CD4-positive, CD25-positive, alpha-beta regulatory T cell (primary cell): ENCODE data around the gene MTM1. TPM values are rescaled to one million over a fixed set of nuclear protein-coding genes. Genes with fewer than 3 reads are reported as not detected.

Experiments used
- ATAC-seq, 2 donors: fragments of 150-1000 bp; cut with Tn5 transposase; one replicate each; pipeline ENCODE4 v1.10.0; 2021; ENCODE audit warnings: low read depth in 2 of 2, moderate number of reproducible peaks in 2 of 2, moderate library complexity in 1 of 2
- DNase-seq, 3 donors: peaks; one replicate each; pipeline versions ENCODE4 v3.0.0 to v3.0.0-alpha.2; 2012 to 2022; ENCODE audit warnings: mixed read lengths in 1 of 3
- H3K27ac ChIP-seq: one replicate; pipeline ENCODE4 v1.7.0; 2013; ENCODE audit warnings: mild to moderate bottlenecking, low read length; ENCODE audit not compliant: insufficient read depth, poor library complexity, severe bottlenecking
- H3K27me3 ChIP-seq: one replicate; pipeline ENCODE4 v1.7.0; 2013; ENCODE audit warnings: low read length; ENCODE audit not compliant: control insufficient read depth, insufficient read depth
- H3K36me3 ChIP-seq: one replicate; pipeline ENCODE4 v1.7.0; 2013; ENCODE audit warnings: mild to moderate bottlenecking, low read length, moderate library complexity; ENCODE audit not compliant: control insufficient read depth, insufficient read depth
- H3K4me1 ChIP-seq: 2 replicates; pipeline ENCODE4 v1.7.0; 2013; ENCODE audit warnings: mild to moderate bottlenecking, low read length; ENCODE audit not compliant: insufficient read depth, control insufficient read depth, poor library complexity, severe bottlenecking
- H3K4me3 ChIP-seq: one replicate; pipeline ENCODE4 v1.7.0; 2013; ENCODE audit warnings: low read depth, mild to moderate bottlenecking, low read length, moderate library complexity
- H3K9me3 ChIP-seq, 2 experiments: 1 replicate in 1 of 2; 2 replicates in 1 of 2; pipeline ENCODE4 v1.7.0; 2013; ENCODE audit warnings: low read length in 2 of 2, mild to moderate bottlenecking in 1 of 2, moderate library complexity in 1 of 2; ENCODE audit not compliant: control insufficient read depth in 2 of 2
- H3K27ac Mint-ChIP-seq, 3 donors: one replicate each; pipeline ENCODE4 v1.8.0; 2020 to 2022; ENCODE audit warnings: mild to moderate bottlenecking in 3 of 3, mixed read lengths in 3 of 3, moderate library complexity in 2 of 3
- H3K27me3 Mint-ChIP-seq: one replicate; pipeline ENCODE4 v1.8.0; 2022; ENCODE audit warnings: mild to moderate bottlenecking, mixed read lengths
- H3K36me3 Mint-ChIP-seq: one replicate; pipeline ENCODE4 v1.8.0; 2020; ENCODE audit warnings: mixed read lengths
- H3K4me1 Mint-ChIP-seq, 4 donors: one replicate each; pipeline ENCODE4 v1.8.0; 2020 to 2022; ENCODE audit warnings: mixed read lengths in 4 of 4, mild to moderate bottlenecking in 1 of 4
- H3K4me3 Mint-ChIP-seq, 4 donors: one replicate each; pipeline ENCODE4 v1.8.0; 2020 to 2022; ENCODE audit warnings: mild to moderate bottlenecking in 4 of 4, mixed read lengths in 4 of 4, moderate library complexity in 3 of 4
- H3K9me3 Mint-ChIP-seq, 7 donors: one replicate each; pipeline ENCODE4 v1.8.0; 2020 to 2022; ENCODE audit warnings: mixed read lengths in 7 of 7, mild to moderate bottlenecking in 3 of 7, moderate library complexity in 2 of 7
- polyA plus RNA-seq, 4 donors: library from polyadenylated mRNA; unstranded; fragments of 300-500 nt; fragmentation: Illumina TruSeq; gene quantifications; one replicate each; pipeline ENCODE4 v1.2.3, GENCODE V29; 2021
- total RNA-seq: library from RNA; stranded (reverse); gene quantifications from one replicate; pipeline ENCODE4 v1.2.3, GENCODE V29; 2022

Gene MTM1
- total and polyA plus RNA-seq, 5 donors from 2014 or later: 19.3 to 31.9 (median 22.0) TPM

DNA sequence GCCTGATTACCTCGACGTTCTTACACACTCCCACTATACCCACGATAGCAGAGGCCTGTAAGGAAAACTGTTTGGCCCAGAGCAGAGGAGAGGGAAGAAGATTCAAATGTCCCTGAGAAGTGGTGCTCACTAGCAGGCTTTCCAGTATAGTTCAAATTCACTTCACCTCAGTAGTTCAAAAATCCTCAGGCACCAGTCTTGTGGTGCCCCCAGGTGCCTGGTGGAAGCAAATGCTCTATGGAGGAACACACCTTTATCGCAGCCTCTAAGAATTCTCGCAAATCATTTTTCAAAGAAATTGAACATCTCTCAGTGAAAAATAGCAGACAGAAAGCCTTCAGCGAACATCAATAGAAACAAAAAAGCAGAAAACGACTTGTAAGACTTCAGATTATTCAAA, 112.6 kb downstream of the MTM1 start:
- Histone ChIP-seq H3K4me1 (no peaks in the 10 kb centered on the region), H3K9me3 (no peaks in the 10 kb centered on the region), H3K36me3 (no peaks in the 10 kb centered on the region), H3K27me3 (no peaks in the 10 kb centered on the region), H3K4me3 (no peak overlapping the region), H3K27ac (no peak overlapping the region)
- H3K36me3 Mint-ChIP-seq: no peaks in the 10 kb centered on the region
- peak in 1 of 3 donors; percentile 45 for DNase-seq
- H3K4me3 Mint-ChIP-seq: no peak overlapping the region
- peaks cover 0 to 2% (median 0%) of the 10 kb centered on the region in 7 donors for H3K9me3 Mint-ChIP-seq
- H3K4me1 Mint-ChIP-seq: peaks cover 2 to 7% (median 3%) of the 10 kb centered on the region in 4 donors
- ATAC-seq: no peak
- H3K27ac Mint-ChIP-seq: no peak overlapping the region
- no peaks in the 10 kb centered on the region for H3K27me3 Mint-ChIP-seq

DNA sequence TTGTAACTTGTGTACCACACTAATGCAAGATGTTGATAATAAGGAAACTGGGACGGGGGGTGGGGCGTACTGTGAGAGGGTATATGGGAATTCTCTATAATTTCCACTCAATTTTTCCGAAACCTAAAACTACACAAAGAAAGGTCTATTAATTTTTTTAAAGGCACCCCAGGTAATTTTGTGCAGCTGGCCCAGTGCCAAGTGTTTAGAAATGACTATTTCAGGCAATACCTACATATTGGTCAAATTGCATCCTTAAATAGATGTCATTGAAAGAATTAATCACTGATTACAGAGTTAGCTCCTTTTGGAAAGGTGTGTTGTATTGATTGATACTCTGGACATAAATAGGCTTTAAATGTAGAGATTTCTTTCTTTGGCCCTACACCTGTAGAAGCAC, 114.7 kb downstream of the MTM1 start:
- H3K27ac Mint-ChIP-seq: no peak overlapping the region
- H3K9me3 Mint-ChIP-seq: no peaks in the 10 kb centered on the region
- no peak for ATAC-seq
- H3K36me3 Mint-ChIP-seq: no peaks in the 10 kb centered on the region
- no peaks in the 10 kb centered on the region for H3K9me3 ChIP-seq
- no peak overlapping the region for H3K4me3 Mint-ChIP-seq
- no peaks in the 10 kb centered on the region for H3K27me3 ChIP-seq
- DNase-seq: no peak
- H3K27me3 Mint-ChIP-seq: no peaks in the 10 kb centered on the region
- no peak overlapping the region for H3K4me3 ChIP-seq
- H3K36me3 ChIP-seq: no peaks in the 10 kb centered on the region
- no peak overlapping the region for H3K27ac ChIP-seq
- H3K4me1 ChIP-seq: no peaks in the 10 kb centered on the region
- H3K4me1 Mint-ChIP-seq: peaks cover 3 to 8% (median 4%) of the 10 kb centered on the region in 4 donors

DNA sequence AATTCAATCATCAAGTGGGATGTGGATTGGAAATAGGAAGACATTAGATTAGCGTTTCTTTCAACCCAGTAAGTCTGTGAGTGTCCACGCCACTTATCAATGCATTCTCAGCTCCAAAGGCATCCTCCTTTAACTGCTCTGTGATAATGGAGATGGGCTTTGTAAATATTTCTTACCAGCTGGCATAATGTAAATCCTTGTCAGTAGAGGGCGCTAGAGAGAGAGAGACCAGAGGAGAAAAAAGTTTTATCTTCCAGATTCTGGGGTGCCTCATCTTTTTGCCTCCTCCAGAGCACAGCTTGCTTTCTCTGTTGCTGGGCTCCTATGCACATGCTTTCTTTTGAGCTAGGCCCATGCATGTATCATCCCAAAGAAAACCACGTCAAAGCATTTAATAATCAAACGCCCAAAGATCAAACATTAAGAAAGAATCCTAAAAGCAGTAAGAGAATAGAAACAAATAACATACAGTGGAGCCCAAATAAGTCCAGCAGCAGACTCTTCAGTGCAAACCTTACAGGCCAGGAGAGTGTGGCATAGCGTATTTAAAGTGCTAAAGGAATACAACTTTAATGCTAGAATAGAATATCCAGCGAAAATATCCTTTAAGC, 115.2 kb downstream of the MTM1 start:
- DNase-seq: peak in 2 of 3 donors; percentile 62 to 72
- Histone ChIP-seq H3K4me3 (no peak overlapping the region), H3K4me1 (no peaks in the 10 kb centered on the region), H3K9me3 (no peaks in the 10 kb centered on the region), H3K27me3 (no peaks in the 10 kb centered on the region), H3K36me3 (no peaks in the 10 kb centered on the region), H3K27ac (no peak overlapping the region)
- no peaks in the 10 kb centered on the region for H3K9me3 Mint-ChIP-seq
- peaks cover 4 to 13% (median 8%) of the 10 kb centered on the region in 4 donors for H3K4me1 Mint-ChIP-seq
- no peaks in the 10 kb centered on the region for H3K36me3 Mint-ChIP-seq
- H3K27me3 Mint-ChIP-seq: no peaks in the 10 kb centered on the region
- H3K4me3 Mint-ChIP-seq: no peak overlapping the region
- peak in 1 of 2 donors; percentile 42 for ATAC-seq
- peak overlapping the region in 2 of 3 donors; percentile 10 to 52 for H3K27ac Mint-ChIP-seq

DNA sequence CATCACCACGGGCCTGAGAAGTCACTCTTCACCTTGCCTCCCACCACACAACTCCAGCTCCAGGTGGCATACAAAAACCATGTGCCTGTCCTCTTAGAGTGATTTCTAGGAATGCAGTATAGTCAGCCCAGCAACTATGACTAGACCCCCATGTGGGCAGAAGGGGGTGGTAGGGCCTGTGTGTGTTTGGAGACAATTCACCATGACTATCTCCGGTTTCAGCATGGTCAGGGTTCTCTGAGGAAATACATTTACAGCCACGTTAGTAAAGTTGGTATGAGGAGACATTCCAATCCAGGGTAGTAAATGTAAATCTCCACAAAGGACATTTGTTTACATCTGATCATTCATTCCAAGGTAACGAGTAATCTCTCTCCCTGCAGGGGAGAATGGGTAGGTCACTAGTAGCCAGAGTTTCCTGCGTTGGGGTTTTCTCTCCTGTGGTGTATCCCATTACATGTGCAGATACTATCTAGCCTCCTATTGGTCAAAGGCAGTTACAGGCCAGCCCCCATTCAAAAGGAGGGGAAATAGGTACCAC, 120.6 kb downstream of the MTM1 start:
- Mint-ChIP-seq H3K27ac (peak overlapping the region; percentile 42 to 92 (median 92)), H3K4me1 (peaks cover 11 to 45% (median 18%) of the 10 kb centered on the region in 4 donors), H3K9me3 (no peaks in the 10 kb centered on the region), H3K27me3 (no peaks in the 10 kb centered on the region), H3K4me3 (peak overlapping the region in 1 of 4 donors; percentile 27), H3K36me3 (no peaks in the 10 kb centered on the region)
- no peaks in the 10 kb centered on the region for H3K27me3 ChIP-seq
- DNase-seq (no peak), ATAC-seq (no peak)
- H3K36me3 ChIP-seq: no peaks in the 10 kb centered on the region
- peaks cover 21% of the 10 kb centered on the region for H3K4me1 ChIP-seq
- H3K27ac ChIP-seq: no peak overlapping the region
- H3K4me3 ChIP-seq: no peak overlapping the region
- H3K9me3 ChIP-seq: no peaks in the 10 kb centered on the region

DNA sequence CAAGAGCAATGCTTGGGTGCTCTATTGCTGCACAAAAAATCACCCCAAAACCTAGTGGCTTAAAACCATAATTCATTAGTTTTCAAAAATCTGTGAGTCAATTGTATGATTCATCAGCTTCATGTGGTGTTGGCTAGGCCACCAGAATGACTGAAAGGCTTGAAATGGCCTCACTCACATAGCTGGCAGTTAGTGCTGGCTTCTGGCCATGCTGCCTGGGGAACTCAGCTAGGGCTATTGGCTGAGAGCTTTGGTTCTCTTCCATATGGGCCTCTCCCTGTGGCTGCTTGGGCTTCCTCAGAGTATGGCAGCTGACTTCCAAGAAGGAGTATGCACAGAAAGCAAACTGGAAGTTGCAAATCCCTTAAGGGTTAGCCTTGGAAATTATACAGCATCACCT, 121.7 kb downstream of the MTM1 start:
- Mint-ChIP-seq H3K9me3 (no peaks in the 10 kb centered on the region), H3K4me1 (peaks cover 19 to 54% (median 26%) of the 10 kb centered on the region in 4 donors), H3K27me3 (no peaks in the 10 kb centered on the region), H3K36me3 (no peaks in the 10 kb centered on the region), H3K27ac (peak overlapping the region in 2 of 3 donors; percentile 87 to 92), H3K4me3 (no peak overlapping the region)
- Histone ChIP-seq H3K4me3 (no peak overlapping the region), H3K36me3 (no peaks in the 10 kb centered on the region), H3K4me1 (peaks cover 32% of the 10 kb centered on the region), H3K27ac (peak overlapping the region; percentile 84), H3K9me3 (no peaks in the 10 kb centered on the region), H3K27me3 (no peaks in the 10 kb centered on the region)
- no peak for ATAC-seq
- no peak for DNase-seq

DNA sequence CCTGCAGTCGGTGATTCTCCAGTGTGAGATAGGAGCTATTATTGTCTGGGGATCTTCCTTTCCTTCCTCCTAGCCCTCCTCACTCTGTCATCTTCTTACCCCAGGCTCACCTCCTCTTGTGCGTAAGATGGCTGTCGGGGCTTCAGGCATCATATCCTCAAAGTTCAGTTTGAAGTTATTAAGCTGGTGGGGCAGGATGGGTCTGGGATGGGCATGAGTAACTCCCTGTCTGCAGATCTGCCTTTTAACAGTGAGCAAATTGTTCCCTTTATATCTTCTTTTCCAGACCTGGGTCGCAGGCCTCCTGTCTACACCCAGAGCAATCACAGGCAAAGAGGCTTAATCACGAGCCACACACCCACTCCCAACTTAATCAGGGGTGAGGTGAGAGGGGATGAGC, 123.9 kb downstream of the MTM1 start:
- peaks cover 26 to 74% (median 43%) of the 10 kb centered on the region in 4 donors for H3K4me1 Mint-ChIP-seq
- H3K9me3 Mint-ChIP-seq: no peaks in the 10 kb centered on the region
- no peak for DNase-seq
- Histone ChIP-seq H3K9me3 (no peaks in the 10 kb centered on the region), H3K4me3 (peak overlapping the region; percentile 87), H3K36me3 (no peaks in the 10 kb centered on the region), H3K4me1 (peaks cover 54% of the 10 kb centered on the region), H3K27me3 (no peaks in the 10 kb centered on the region), H3K27ac (peak overlapping the region; percentile 84)
- peak overlapping the region; percentile 84 to 92 (median 90) for H3K4me3 Mint-ChIP-seq
- no peak for ATAC-seq
- peak overlapping the region; percentile 87 to 95 (median 92) for H3K27ac Mint-ChIP-seq
- H3K27me3 Mint-ChIP-seq: no peaks in the 10 kb centered on the region
- no peaks in the 10 kb centered on the region for H3K36me3 Mint-ChIP-seq

DNA sequence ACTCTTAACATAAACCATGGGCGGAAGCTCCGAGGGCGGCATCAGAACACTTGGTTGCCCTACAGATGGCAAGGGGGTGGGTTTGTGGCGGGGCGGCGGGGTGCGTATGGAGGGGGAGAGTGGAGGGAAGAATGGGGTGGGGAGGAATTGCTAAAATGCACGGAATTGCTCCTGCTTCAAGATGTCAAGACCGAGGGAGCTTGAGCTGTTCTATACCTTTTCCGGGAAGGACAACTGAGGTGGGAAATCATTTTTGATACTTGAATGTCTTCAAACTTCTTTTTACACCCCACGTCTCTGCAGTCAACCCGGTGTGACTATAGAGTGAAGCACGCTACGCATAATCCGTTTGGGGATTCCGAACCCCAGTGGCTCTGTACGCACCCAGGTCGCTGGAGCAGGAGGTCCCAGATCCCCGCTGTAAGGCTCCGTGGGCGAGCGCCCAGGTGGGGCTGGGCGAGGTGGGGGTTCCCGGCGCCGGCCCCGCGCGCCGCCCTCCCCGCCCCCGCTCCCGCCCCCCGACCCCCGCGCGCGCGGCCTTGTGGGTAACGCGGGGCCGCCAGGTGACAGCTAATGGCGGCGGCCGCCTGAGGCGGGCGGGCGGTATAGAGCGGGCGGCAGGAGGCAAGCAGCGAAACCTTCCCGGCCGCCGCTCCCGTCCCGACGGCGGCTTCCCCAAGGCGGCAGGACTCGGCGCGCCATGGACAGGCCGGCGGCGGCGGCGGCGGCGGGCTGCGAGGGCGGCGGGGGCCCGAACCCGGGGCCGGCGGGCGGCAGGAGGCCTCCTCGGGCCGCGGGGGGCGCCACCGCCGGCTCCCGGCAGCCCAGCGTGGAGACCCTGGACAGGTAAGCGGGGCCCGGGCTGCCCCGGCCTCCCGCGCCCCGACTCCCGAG, 124.7 kb downstream of the MTM1 start, which contains the start of gene MTMR1:
TSS of gene MTMR1 (plus strand) at position 566 of the 894 bp plus-strand sequence. CDS start at position 701, 135 bp downstream.
- DNase-seq (peak; percentile 55 to 73 (median 58)), ATAC-seq (peak; percentile 67 to 68)
- H3K9me3 ChIP-seq: no peaks in the 10 kb centered on the region
- Mint-ChIP-seq H3K9me3 (no peaks in the 10 kb centered on the region), H3K27me3 (no peaks in the 10 kb centered on the region), H3K4me1 (peaks cover 26 to 81% (median 48%) of the 10 kb centered on the region in 4 donors), H3K36me3 (peaks cover 3% of the 10 kb centered on the region), H3K27ac (peak within 1 kb of the TSS; percentile 97 to 98 (median 98)), H3K4me3 (peak within 1 kb of the TSS; percentile 95 to 100 (median 98))
- peak within 1 kb of the TSS; percentile 87 for H3K4me3 ChIP-seq
- H3K4me1 ChIP-seq: peaks cover 57% of the 10 kb centered on the region
- no peaks in the 10 kb centered on the region for H3K27me3 ChIP-seq
- H3K36me3 ChIP-seq: no peaks in the 10 kb centered on the region
- peak within 1 kb of the TSS; percentile 89 for H3K27ac ChIP-seq
